Measurements from ENCODE around the gene ATXN7L2.
"Not testable (repeated sequence)": the region's sequence is repeated elsewhere in the genome, so short reads cannot be mapped to it uniquely, and the experiment has no call there.

Gene ATXN7L2

GRCh38 chr1:109483672-109484518 lies at the start of gene ATXN7L2:
Gene ATXN7L2 (plus strand): TSS chr1:109483905. CDS start chr1:109483954, 49 bp downstream.
- DNase-seq: peak; percentile 87 to 90

GRCh38 chr1:109434484-109434883 lies 49.2 kb upstream of the ATXN7L2 start:
- DNase-seq: no peak

GRCh38 chr1:109438798-109439297 lies 44.9 kb upstream of the ATXN7L2 start:
- DNase-seq: no peak

- no peak for DNase-seq
These were observed 42.6 kb upstream of the ATXN7L2 start for GRCh38 chr1:109441069-109441468.

- no peak for DNase-seq
These were observed 40.2 kb upstream of the ATXN7L2 start for GRCh38 chr1:109443476-109443875.

- DNase-seq: no peak
These were observed 39.4 kb upstream of the ATXN7L2 start for GRCh38 chr1:109444346-109444745.

- not testable (repeated sequence) for DNase-seq
These were observed 37.6 kb upstream of the ATXN7L2 start for GRCh38 chr1:109445949-109446695.

- DNase-seq: no peak
These were observed 36.2 kb upstream of the ATXN7L2 start for GRCh38 chr1:109447524-109447923.

- no peak for DNase-seq
These were observed 29.1 kb upstream of the ATXN7L2 start for GRCh38 chr1:109454497-109455133.

- no peak for DNase-seq
These were observed 25.9 kb upstream of the ATXN7L2 start for GRCh38 chr1:109457819-109458218.

GRCh38 chr1:109466125-109466451 lies 17.6 kb upstream of the ATXN7L2 start:
- no peak for DNase-seq

- no peak for DNase-seq
These were observed 17.0 kb upstream of the ATXN7L2 start, which contains the start of gene SYPL2 for GRCh38 chr1:109466452-109467300. Gene SYPL2 (plus strand): TSS chr1:109466546. CDS start chr1:109466844, 298 bp downstream.

- DNase-seq: no peak
These were observed 16.4 kb upstream of the ATXN7L2 start for GRCh38 chr1:109467301-109467777.

- DNase-seq: no peak
These were observed 15.6 kb upstream of the ATXN7L2 start for GRCh38 chr1:109468061-109468460.

GRCh38 chr1:109468903-109469302 lies 14.8 kb upstream of the ATXN7L2 start:
- DNase-seq: no peak

GRCh38 chr1:109470245-109470644 lies 13.5 kb upstream of the ATXN7L2 start:
- no peak for DNase-seq

GRCh38 chr1:109472779-109473178 lies 10.9 kb upstream of the ATXN7L2 start:
- DNase-seq: no peak

- DNase-seq: not testable (repeated sequence)
These were observed 10.2 kb upstream of the ATXN7L2 start for GRCh38 chr1:109473284-109474057.

GRCh38 chr1:109474697-109475096 lies 9.0 kb upstream of the ATXN7L2 start:
- DNase-seq: no peak

- no peak for DNase-seq
These were observed 8.4 kb upstream of the ATXN7L2 start for GRCh38 chr1:109475261-109475660.

GRCh38 chr1:109476825-109477224 lies 6.9 kb upstream of the ATXN7L2 start:
- DNase-seq: no peak
